ENCODE measurements around the gene BAHCC1. TPM values are rescaled to one million over a fixed set of nuclear protein-coding genes. Genes with fewer than 3 reads are reported as not detected.

BAHCC1 gene
- total and polyA plus RNA-seq, 2 of the 4 experiments (the other 2 are of a cell fraction), result 0.36 to 7.8 TPM

DNA sequence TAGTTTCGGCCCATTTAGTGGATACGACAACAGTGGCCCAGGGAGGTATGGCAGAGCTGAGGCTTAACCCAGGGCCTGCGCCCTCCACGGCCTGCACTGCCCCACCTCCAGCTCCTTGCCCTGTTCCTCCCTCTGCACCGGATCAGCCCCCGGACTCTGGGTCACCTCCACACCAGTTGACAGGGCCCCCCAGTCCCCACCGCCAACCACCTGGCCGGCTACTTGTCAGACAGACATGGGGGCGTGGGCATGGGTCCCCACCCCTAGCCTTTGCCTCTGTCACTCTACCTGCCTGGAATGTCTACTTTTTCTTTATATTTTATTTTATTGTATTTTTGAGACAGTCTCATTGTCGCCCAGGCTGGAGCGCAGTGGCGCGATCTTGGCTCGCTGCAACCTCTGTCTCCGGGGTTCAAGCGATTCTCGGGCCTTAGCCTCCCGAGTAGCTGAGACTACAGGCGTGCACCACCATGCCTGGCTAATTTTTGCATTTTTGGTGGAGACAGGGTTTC lies 120.3 kb downstream of the BAHCC1 start:
- H3K4me1 ChIP-seq (ENCODE audit: control insufficient read depth, insufficient read depth, low read length), result peaks cover 34% of the 10 kb centered on the region
- no peaks in the 10 kb centered on the region for H3K9me1 ChIP-seq (ENCODE audit: insufficient read depth, low read length)
- ATAC-seq (ENCODE audit: low read depth), result no peak
- peak overlapping the region; percentile 99 for H2AK5ac ChIP-seq (ENCODE audit: low read depth, low read length)
- H3K56ac ChIP-seq (ENCODE audit: extremely low read depth, insufficient read depth, low read length), result peak overlapping the region; percentile 98
- intact Hi-C loops (cut with micrococcal nuclease), result no loop called here
- peaks cover 6 to 57% of the 10 kb centered on the region in 2 experiments; a peak in 3 of 4 replicates for H3K79me1 ChIP-seq (ENCODE audit: low read depth in 1 of 2, low read length in 2 of 2)
- peak overlapping the region; percentile 97 for H2BK5ac ChIP-seq (ENCODE audit: low read depth, low read length, poor library complexity, severe bottlenecking)
- H3K9me3 ChIP-seq (ENCODE audit: control insufficient read depth, insufficient read depth, low read length), result no peaks in the 10 kb centered on the region
- 65% methylated on average over 8 of the region's 19 CpGs; no CpG with 5 or more reads in 1 of the 2 experiments for WGBS, 2 experiments (ENCODE audit: extremely low coverage in 2 of 2, insufficient read length in 1 of 2)
- H4K91ac ChIP-seq (ENCODE audit: insufficient read depth, low read depth, low read length), result peak overlapping the region; percentile 91
- H3K27me3 ChIP-seq (ENCODE audit: control insufficient read depth, insufficient read depth, low read length), result no peaks in the 10 kb centered on the region
- BruUV-seq (replicated peaks), result no TSS peak
- peak overlapping the region; percentile 99 for H3K27ac ChIP-seq (ENCODE audit: insufficient read depth, low read length)
- H3K9ac ChIP-seq (ENCODE audit: low read depth, low read length), result peak overlapping the region; percentile 99
- in situ Hi-C loops (cut with MboI; ENCODE audit: low sequenced_read_pairs), result no loop called here
- peak overlapping the region; percentile 86 for H3K4ac ChIP-seq (ENCODE audit: low read depth, low read length)
- peak overlapping the region; percentile 91 to 99 for H4K8ac ChIP-seq (ENCODE audit: low read depth in 2 of 2, low read length in 2 of 2)
- no peak for TF ChIP-seq MXI1 (IDR thresholded peaks at IDR 0.05; ENCODE audit: borderline replicate concordance, low read depth, low read length)
- TF ChIP-seq, protein P1, sequence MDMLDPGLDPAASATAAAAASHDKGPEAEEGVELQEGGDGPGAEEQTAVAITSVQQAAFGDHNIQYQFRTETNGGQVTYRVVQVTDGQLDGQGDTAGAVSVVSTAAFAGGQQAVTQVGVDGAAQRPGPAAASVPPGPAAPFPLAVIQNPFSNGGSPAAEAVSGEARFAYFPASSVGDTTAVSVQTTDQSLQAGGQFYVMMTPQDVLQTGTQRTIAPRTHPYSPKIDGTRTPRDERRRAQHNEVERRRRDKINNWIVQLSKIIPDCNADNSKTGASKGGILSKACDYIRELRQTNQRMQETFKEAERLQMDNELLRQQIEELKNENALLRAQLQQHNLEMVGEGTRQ (IDR thresholded peaks at IDR 0.05; ENCODE audit: low read depth, low read length), result no peak
- TF ChIP-seq MAZ (IDR thresholded peaks at IDR 0.05; ENCODE audit: borderline replicate concordance, low read depth, low read length), result no peak
- TF ChIP-seq MAFK (IDR thresholded peaks at IDR 0.05; ENCODE audit: low read depth, low read length), result no peak
- TF ChIP-seq FOS (IDR thresholded peaks at IDR 0.05; ENCODE audit: low read depth, low read length), result no peak
- TF ChIP-seq RAD21 (IDR thresholded peaks at IDR 0.05; ENCODE audit: low read length), result no peak
- no peak for TF ChIP-seq CEBPB (IDR thresholded peaks at IDR 0.05; ENCODE audit: low read depth, low read length)
- TF ChIP-seq RFX5 (IDR thresholded peaks at IDR 0.05; ENCODE audit: low read depth, low read length), result no peak
- no peak for TF ChIP-seq BHLHE40 (IDR thresholded peaks at IDR 0.05; ENCODE audit: low read depth, low read length)
- no peak for TF ChIP-seq RCOR1 (IDR thresholded peaks at IDR 0.05; ENCODE audit: insufficient replicate concordance, low read length)
- TF ChIP-seq, protein P2, sequence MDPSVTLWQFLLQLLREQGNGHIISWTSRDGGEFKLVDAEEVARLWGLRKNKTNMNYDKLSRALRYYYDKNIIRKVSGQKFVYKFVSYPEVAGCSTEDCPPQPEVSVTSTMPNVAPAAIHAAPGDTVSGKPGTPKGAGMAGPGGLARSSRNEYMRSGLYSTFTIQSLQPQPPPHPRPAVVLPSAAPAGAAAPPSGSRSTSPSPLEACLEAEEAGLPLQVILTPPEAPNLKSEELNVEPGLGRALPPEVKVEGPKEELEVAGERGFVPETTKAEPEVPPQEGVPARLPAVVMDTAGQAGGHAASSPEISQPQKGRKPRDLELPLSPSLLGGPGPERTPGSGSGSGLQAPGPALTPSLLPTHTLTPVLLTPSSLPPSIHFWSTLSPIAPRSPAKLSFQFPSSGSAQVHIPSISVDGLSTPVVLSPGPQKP (IDR thresholded peaks at IDR 0.05; ENCODE audit: borderline replicate concordance, low read depth, low read length), result no peak
- no peak for TF ChIP-seq CHD1 (IDR thresholded peaks at IDR 0.05; ENCODE audit: low read depth, low read length)
- no peak for TF ChIP-seq NFE2L2 (IDR thresholded peaks at IDR 0.05; ENCODE audit: low read depth, low read length)
- TF ChIP-seq POLR2A (IDR thresholded peaks at IDR 0.05; ENCODE audit: low read depth, low read length), result no peak
- TF ChIP-seq, protein P3, sequence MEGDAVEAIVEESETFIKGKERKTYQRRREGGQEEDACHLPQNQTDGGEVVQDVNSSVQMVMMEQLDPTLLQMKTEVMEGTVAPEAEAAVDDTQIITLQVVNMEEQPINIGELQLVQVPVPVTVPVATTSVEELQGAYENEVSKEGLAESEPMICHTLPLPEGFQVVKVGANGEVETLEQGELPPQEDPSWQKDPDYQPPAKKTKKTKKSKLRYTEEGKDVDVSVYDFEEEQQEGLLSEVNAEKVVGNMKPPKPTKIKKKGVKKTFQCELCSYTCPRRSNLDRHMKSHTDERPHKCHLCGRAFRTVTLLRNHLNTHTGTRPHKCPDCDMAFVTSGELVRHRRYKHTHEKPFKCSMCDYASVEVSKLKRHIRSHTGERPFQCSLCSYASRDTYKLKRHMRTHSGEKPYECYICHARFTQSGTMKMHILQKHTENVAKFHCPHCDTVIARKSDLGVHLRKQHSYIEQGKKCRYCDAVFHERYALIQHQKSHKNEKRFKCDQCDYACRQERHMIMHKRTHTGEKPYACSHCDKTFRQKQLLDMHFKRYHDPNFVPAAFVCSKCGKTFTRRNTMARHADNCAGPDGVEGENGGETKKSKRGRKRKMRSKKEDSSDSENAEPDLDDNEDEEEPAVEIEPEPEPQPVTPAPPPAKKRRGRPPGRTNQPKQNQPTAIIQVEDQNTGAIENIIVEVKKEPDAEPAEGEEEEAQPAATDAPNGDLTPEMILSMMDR (conservative IDR thresholded peaks at IDR 0.05; ENCODE audit: low read depth, low read length), result no peak
- TF ChIP-seq SMC3 (IDR thresholded peaks at IDR 0.05; ENCODE audit: low read depth, low read length), result no peak
- peak overlapping the region; percentile 91 for H4K5ac ChIP-seq (ENCODE audit: low read depth, low read length)
- H2BK120ac ChIP-seq (ENCODE audit: low read depth, low read length), result peak overlapping the region; percentile 85; the same call in 1 of the 2 replicates
- H4K20me1 ChIP-seq (ENCODE audit: insufficient read depth, low read length), result peaks cover 58% of the 10 kb centered on the region
- dilution Hi-C loops (cut with HindIII; ENCODE audit: low sequenced_read_pairs, unreplicated experiment), result no loop called here
- peak overlapping the region; percentile 72; the same call in 1 of the 3 replicates for H2BK15ac ChIP-seq (ENCODE audit: low read depth, low read length)
- peak overlapping the region; percentile 95 for H3K4me2 ChIP-seq (ENCODE audit: low read depth, low read length)
- peak overlapping the region; percentile 93 for H3K14ac ChIP-seq (replicated peaks; ENCODE audit: low read depth, low read length)
- peaks cover 17% of the 10 kb centered on the region for H3K36me3 ChIP-seq (ENCODE audit: control insufficient read depth, insufficient read depth, low read length)
- ChIA-PET CTCF (no interaction called here), POLR2A (ENCODE audit: unreplicated experiment) (interaction anchor here (0.6 to 1.2 kb wide), 3 partner anchors 37 to 69 kb away, joined by 3 read pairs; partner anchors contain the start of gene FAAP100)
- H2AK9ac ChIP-seq (replicated peaks; ENCODE audit: low read depth, low read length, poor library complexity), result peak overlapping the region; percentile 99
- peak overlapping the region; percentile 87 for H3K4me3 ChIP-seq (ENCODE audit: insufficient read depth, low read depth, low read length)
- peak overlapping the region; percentile 54 for H2AFZ ChIP-seq (replicated peaks; ENCODE audit: low read length, poor library complexity)
- DNase-seq, result no peak
- H3K18ac ChIP-seq (ENCODE audit: low read depth, low read length), result peak overlapping the region; percentile 91
- H2BK20ac ChIP-seq (ENCODE audit: low read depth, low read length), result no peak overlapping the region
- peak overlapping the region; percentile 97 for H3K23ac ChIP-seq (ENCODE audit: low read depth, low read length)
